ENCODE measurements around the gene GABBR1.
A peak's percentile ranks its signal among the peaks of the same experiment; 100 is the strongest.

The GABBR1 gene

GRCh38 chr6:29527126-29527525, 105.9 kb downstream of the GABBR1 start:
- no peak for DNase-seq (ENCODE audit: low read depth)

- no peak for DNase-seq (ENCODE audit: low read depth)
Observed at GRCh38 chr6:29525311-29525639, 107.7 kb downstream of the GABBR1 start.

- DNase-seq (ENCODE audit: low read depth) = no peak
Observed at GRCh38 chr6:29524444-29525310, 108.3 kb downstream of the GABBR1 start.

GRCh38 chr6:29524044-29524443, 108.9 kb downstream of the GABBR1 start:
- no peak for DNase-seq (ENCODE audit: low read depth)

GRCh38 chr6:29522227-29522626, 110.8 kb downstream of the GABBR1 start:
- DNase-seq (ENCODE audit: low read depth) = no peak

GRCh38 chr6:29521006-29521680, 111.8 kb downstream of the GABBR1 start:
- DNase-seq (ENCODE audit: low read depth) = no peak

GRCh38 chr6:29520232-29520631, 112.8 kb downstream of the GABBR1 start:
- no peak for DNase-seq (ENCODE audit: low read depth)

GRCh38 chr6:29519291-29520010, 113.5 kb downstream of the GABBR1 start:
- DNase-seq (ENCODE audit: low read depth) = no peak

GRCh38 chr6:29517728-29518440, 115.1 kb downstream of the GABBR1 start:
- DNase-seq (ENCODE audit: low read depth) = no peak

- no peak for DNase-seq (ENCODE audit: low read depth)
Observed at GRCh38 chr6:29517245-29517644, 115.7 kb downstream of the GABBR1 start.

- DNase-seq (ENCODE audit: low read depth) = peak; percentile 5
Observed at GRCh38 chr6:29516108-29516507, 116.9 kb downstream of the GABBR1 start.

GRCh38 chr6:29510746-29511300, 122.2 kb downstream of the GABBR1 start:
- DNase-seq (ENCODE audit: low read depth) = no peak

GRCh38 chr6:29510202-29510601, 122.8 kb downstream of the GABBR1 start:
- DNase-seq (ENCODE audit: low read depth) = no peak

Data from amniotic epithelial cell (primary cell).